ENCODE data around the gene SPG7. TPM values are rescaled to one million over a fixed set of nuclear protein-coding genes. Genes with fewer than 3 reads are reported as not detected.

The SPG7 gene
- total RNA-seq, 1 experiment from 2014 or later, result 43.1 TPM

- DNase-seq (ENCODE audit: low read depth), result no peak
Observed at GRCh38 chr16:89517128-89517527, 8.9 kb downstream of the SPG7 start.

- DNase-seq (ENCODE audit: low read depth), result no peak
Observed at GRCh38 chr16:89519881-89520280, 11.7 kb downstream of the SPG7 start.

DNA sequence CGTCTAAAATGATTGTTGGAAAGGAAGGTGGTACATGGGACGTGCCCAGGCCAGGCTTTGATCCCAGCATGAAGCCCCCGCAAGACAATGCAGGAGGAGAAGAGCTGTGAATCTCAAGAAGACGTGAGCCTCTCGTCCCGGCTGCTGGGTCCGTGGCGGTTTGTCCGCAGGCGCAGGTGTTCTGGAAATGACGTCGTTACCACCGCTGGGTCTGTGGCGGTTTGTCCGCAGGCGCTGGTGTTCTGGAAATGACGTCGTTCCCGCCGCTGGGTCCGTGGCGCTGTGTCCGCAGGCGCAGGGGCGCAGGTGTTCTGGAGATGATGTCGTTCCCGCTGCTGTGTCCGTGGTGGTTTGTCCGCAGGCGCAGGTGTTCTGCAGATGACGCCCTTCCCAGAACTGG is 14.1 kb downstream of the SPG7 start:
- DNase-seq (ENCODE audit: low read depth), result no peak

- DNase-seq (ENCODE audit: low read depth), result no peak
Observed at GRCh38 chr16:89523680-89524344, 15.6 kb downstream of the SPG7 start.

GRCh38 chr16:89525146-89525913 is 17.1 kb downstream of the SPG7 start:
- no peak for DNase-seq (ENCODE audit: low read depth)

GRCh38 chr16:89529097-89529496 is 20.9 kb downstream of the SPG7 start:
- DNase-seq (ENCODE audit: low read depth), result no peak

DNA sequence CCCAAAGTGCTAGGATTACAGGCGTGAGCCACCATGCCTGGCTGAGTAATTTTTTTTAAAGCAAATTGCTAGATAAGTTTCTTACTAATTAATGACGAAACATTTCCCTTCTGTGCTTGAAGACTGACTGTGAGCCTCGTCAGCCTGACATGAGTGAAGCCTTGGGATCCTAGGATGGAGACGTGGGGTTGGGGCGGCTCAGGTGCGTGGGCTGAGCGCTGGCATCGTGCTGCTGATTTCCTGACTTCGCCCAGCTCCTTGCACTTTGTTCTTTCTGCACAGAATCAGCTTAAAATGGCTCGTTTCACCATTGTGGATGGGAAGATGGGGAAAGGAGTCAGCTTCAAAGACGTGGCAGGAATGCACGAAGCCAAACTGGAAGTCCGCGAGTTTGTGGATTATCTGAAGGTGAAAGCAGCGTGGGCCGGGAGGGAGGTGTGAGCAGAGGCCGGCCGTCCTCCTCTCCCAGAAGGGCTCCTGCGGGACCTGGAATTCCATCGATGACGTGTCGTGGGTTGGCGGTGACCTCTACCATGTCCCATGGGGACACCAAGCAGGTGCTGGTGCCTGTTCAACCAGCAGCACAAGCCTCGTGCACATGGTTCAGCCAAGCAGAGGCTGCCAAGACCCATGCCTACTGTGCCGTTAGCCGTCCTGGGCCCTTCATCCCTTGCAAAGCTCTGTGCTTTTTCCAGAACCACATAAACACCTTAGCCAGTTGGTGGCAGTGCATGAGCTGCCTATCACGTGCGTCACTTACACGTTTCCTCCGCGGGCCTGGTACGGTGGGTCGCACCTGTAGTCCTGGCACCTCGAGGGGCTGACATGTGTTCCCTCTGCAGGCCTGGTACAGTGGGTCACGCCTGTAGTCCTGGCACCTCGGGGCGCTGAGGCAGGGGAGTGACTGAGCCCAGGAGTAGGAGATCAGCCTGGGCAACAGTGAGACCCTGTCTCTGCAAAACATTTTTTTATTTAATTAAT is 22.5 kb downstream of the SPG7 start:
- no peak for DNase-seq (ENCODE audit: low read depth)

DNA sequence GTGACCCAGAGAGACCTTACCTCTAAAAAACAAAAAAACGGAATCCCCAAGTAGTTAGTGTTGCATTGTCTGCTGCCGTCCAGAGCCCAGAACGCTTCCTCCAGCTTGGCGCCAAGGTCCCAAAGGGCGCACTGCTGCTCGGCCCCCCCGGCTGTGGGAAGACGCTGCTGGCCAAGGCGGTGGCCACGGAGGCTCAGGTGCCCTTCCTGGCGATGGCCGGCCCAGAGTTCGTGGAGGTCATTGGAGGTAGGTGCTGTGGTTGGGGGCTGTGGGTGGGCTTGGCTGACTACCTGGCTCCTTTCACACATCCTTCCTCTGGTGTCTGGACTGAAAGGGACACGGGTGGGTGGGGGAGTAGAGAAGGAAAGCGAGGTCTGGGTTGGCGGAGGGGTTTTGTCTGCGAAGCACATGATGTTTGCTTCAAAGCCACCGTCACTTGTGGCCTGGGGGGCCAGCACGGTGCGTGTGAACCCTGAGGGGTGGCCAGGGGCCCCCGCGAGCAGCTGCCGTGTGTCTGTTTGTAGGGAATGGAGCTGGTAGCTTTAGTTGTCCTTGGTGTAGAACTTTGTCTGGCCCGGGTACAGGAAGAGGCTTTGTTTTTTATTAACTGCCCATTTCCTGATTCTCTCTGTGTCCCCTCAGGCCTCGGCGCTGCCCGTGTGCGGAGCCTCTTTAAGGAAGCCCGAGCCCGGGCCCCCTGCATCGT is 23.8 kb downstream of the SPG7 start:
- no peak for DNase-seq (ENCODE audit: low read depth)

DNA sequence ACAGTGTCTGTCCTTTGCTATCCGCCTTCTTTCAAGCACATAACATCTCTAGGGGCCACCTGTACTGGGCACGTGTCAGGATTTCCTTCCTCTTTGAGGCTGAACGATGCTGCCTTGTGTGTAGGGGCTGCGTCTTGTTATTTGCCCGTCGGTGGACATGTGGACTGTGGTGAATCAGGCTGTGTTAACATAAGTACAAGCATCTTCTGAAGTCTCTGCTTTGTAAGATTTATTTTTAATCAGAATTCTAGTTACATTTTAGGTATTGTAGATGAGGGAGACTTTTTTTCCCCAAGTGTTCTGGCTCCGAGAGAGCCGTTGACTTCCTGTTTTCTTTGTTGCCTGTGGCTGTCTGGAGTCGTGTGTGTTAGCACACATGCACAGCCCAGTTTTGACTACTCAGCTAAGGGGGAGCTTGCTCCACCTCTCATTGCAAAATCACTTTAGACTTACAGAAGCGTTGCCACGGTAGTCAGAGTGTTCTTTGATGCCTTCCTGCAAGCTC is 26.1 kb downstream of the SPG7 start:
- no peak for DNase-seq (ENCODE audit: low read depth)

- DNase-seq (ENCODE audit: low read depth), result no peak
Observed at GRCh38 chr16:89536371-89536770, 28.2 kb downstream of the SPG7 start.

GRCh38 chr16:89536886-89537548 is 28.8 kb downstream of the SPG7 start:
- DNase-seq (ENCODE audit: low read depth), result no peak

GRCh38 chr16:89537549-89537925 is 29.3 kb downstream of the SPG7 start:
- no peak for DNase-seq (ENCODE audit: low read depth)

- DNase-seq (ENCODE audit: low read depth), result no peak
Observed at GRCh38 chr16:89538286-89538685, 30.1 kb downstream of the SPG7 start.

- no peak for DNase-seq (ENCODE audit: low read depth)
Observed at GRCh38 chr16:89540557-89540956, 32.4 kb downstream of the SPG7 start.

DNA sequence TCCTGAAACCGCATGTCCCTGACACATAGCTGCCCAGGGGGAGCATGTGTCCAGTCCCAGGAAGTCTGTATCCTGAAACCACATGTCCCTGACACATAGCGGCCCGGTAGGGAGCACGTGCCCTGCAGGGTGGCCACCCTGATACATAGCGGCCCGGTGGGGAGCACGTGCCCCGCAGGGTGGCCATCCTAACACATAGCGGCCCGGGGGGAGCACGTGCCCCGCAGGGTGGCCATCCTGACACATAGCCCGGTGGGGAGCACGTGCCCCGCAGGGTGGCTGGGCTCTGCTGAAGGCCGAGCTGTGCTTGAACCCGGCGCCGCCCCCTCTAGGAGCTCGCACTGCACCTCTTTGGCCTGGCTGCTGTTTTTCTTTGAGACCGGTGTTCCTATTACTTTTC is 33.6 kb downstream of the SPG7 start:
- no peak for DNase-seq (ENCODE audit: low read depth)

DNA sequence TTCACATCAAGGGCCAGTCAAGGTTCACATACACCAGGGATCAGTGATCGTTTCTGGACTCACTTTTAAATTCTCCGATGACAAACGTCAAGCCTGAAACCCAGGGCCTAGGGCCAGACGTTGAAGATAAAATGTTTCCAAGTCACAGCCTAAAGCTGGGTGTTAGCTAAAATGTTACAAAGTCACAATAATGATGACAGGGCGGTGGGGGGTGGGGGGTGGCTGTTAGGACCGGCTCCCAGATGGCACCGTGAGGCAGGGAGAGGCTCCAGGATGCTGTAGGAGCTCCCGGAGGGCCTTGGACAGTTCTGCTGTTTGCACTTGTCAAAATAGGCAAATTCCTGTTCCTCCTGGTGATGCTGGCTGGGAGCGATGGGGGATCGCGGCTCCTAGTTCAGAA is 35.9 kb downstream of the SPG7 start:
- DNase-seq (ENCODE audit: low read depth), result no peak

- DNase-seq (ENCODE audit: low read depth), result no peak
Observed at GRCh38 chr16:89544713-89545043, 36.5 kb downstream of the SPG7 start.

DNA sequence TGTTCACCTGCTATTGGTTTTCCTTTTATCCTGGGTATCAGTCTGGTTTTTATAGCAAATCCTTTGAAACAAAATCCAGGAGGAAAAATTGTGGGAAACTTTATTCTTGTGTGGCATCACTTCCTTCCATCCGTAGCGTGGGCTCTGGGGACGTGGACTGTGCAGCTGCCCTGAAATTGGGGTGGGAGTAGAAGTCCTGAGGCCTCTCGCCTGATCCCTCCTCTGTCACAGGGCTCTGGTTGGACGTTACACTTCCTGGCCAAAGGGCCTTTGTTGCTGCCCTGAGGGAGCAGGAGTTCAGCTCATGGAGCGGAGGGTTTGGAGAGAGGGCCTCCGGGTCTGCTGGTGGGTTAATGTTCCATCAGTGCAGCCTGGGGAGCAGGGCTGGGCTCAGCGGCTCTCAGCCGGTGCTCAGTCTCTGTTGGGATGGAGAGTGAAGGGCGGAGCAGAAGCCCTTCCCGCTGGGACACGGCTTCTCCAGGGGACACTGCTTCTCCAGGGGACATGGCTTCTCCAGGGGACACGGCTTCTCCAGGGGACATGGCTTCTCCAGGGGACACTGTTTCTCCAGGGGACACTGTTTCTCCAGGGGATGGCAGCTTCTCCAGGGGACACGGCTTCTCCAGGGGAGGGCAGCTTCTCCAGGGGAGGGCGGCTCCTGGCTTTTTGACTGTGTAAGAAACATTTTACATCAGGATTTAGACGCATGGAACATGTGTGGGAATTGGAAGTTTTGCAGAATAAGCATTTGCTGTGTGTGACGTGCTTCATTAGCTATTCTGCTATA is 37.0 kb downstream of the SPG7 start:
- DNase-seq (ENCODE audit: low read depth), result no peak

DNA sequence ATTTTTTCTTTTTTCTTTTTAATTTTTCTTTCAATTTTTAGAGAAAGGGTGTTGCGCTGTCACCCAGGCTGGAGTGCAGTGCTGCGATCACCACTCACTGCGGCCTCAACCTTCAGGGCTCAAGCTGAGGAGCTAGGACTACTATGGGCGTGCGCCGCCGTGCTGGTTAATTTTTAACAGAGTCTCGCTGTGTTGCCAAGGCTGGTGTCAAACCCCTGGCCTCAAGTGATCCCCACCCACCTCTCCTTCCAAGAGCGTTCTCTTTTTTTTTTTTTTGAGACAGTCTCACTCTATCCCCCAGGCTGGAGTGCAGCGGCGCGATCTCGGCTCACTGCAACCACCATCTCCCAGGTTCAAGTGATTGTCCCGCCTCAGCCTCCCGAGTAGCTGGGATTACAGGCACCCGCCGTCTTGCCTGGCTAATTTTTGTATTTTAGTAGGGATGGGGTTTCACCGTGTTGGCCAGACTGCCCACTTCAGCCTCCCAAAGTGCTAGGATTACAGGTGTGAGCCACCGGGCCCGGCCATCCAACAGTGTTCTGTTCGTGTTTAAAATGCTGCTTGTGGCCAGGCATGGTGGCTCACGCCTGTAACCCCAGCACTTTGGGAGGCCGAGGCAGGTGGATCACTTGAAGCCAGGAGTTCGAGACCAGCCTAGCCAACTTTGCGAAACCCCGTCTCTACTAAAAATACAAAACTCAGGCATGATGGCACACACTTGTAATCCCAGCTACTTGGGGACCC is 37.8 kb downstream of the SPG7 start:
- DNase-seq (ENCODE audit: low read depth), result no peak

GRCh38 chr16:89546781-89547180 is 38.6 kb downstream of the SPG7 start:
- DNase-seq (ENCODE audit: low read depth), result no peak

Measured in Daoy (cell line).